HCT116 (cell line): ENCODE results near the gene NEUROG1.

ENCODE experiments used
- CTCF ChIP-seq, 3 experiments: fragments of 200-600 bp in 1 of 3; sonication (generic) in 1 of 3; IDR thresholded peaks in 2 of 3; conservative IDR thresholded peaks in 1 of 3; 2 replicates each; pipeline ENCODE4 v1.5.1; 2012 to 2017; ENCODE audit warnings: low read depth in 2 of 3, low read length in 2 of 3, antibody characterized with exemption in 1 of 3, borderline replicate concordance in 1 of 3, control low read depth in 1 of 3, mild to moderate bottlenecking in 1 of 3, mixed read lengths in 1 of 3, mixed run types in 1 of 3, moderate library complexity in 1 of 3; ENCODE audit not compliant: insufficient read depth in 1 of 3
- EGR1 ChIP-seq: IDR thresholded peaks from 2 replicates; pipeline ENCODE4 v1.6.1; 2012; ENCODE audit warnings: low read depth
- EZH2 ChIP-seq: fragments of 200-600 bp; sonication (generic); IDR thresholded peaks from 2 replicates; pipeline ENCODE4 v1.6.1; 2017; ENCODE audit warnings: antibody characterized with exemption, mixed run types
- POLR2A ChIP-seq: IDR thresholded peaks from 2 replicates; pipeline ENCODE4 v1.7.0; 2011; ENCODE audit warnings: borderline replicate concordance; ENCODE audit not compliant: insufficient read depth, insufficient read length; ENCODE audit errors: extremely low read depth
- POLR2AphosphoS5 ChIP-seq: IDR thresholded peaks from 2 replicates; pipeline ENCODE4 v1.6.1; 2011; ENCODE audit warnings: mild to moderate bottlenecking, low read depth, low read length, moderate library complexity
- RAD21 ChIP-seq: IDR thresholded peaks from 2 replicates; pipeline ENCODE4 v1.6.1; 2012; ENCODE audit warnings: low read depth, mild to moderate bottlenecking
- SP1 ChIP-seq: IDR thresholded peaks from 2 replicates; pipeline ENCODE4 v1.6.1; 2012; ENCODE audit warnings: low read depth
- TCF7L2 ChIP-seq: IDR thresholded peaks from 2 replicates; pipeline ENCODE4 v1.7.0; 2011; ENCODE audit warnings: borderline replicate concordance, inconsistent platforms; ENCODE audit not compliant: insufficient read depth, insufficient read length; ENCODE audit errors: extremely low read depth
- ZBTB33 ChIP-seq: IDR thresholded peaks from 2 replicates; pipeline ENCODE4 v1.6.1; 2011; ENCODE audit warnings: mild to moderate bottlenecking, low read length, moderate library complexity; ENCODE audit not compliant: insufficient replicate concordance; ENCODE audit errors: extremely low read depth
- ZNF274 ChIP-seq: fragments of 200-500 bp; sonication (Bioruptor generic); IDR thresholded peaks from 2 replicates; pipeline ENCODE4 v1.6.1; 2014; ENCODE audit warnings: mild to moderate bottlenecking, low read depth, low read length, inconsistent platforms
- TF ChIP-seq, protein P1 (sequence below): IDR thresholded peaks from 2 replicates; pipeline ENCODE4 v1.6.1; 2012; ENCODE audit warnings: low read depth
- TF ChIP-seq, protein P2 (sequence below): IDR thresholded peaks from 2 replicates; pipeline ENCODE4 v1.6.1; 2012

DNA sequence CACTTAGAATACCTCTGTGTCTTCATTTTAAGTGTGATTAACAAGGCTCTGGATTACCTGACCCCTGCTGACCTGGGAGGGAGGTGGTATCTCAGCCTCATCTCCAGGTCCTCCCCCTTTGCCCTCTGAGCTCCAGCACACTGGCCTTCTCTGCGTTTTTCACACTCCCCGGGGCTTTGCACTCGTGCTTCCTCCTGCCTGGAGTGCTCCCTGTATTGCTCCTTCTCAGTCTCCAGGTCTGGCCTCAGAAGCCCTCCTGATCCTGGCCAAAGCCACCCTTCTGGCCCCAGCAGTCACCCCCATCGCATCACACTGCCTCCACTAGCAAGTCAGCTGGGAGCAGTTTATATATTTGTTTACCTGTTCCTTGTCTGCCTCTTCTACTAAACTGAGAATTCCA, 13.6 kb upstream of the NEUROG1 start:
- TF ChIP-seq SP1 = no peak
- no peak for TF ChIP-seq CTCF (IDR thresholded peaks at IDR 0.05 in 2 of 3, conservative IDR thresholded peaks at IDR 0.05 in 1 of 3; ENCODE audit: borderline replicate concordance in 1 of 3, insufficient read depth in 1 of 3, low read depth in 2 of 3, low read length in 2 of 3)
- TF ChIP-seq EGR1 = no peak
- no peak for TF ChIP-seq POLR2AphosphoS5
- TF ChIP-seq TCF7L2 = no peak
- TF ChIP-seq EZH2 = no peak
- TF ChIP-seq ZBTB33 = no peak
- no peak for TF ChIP-seq POLR2A
- TF ChIP-seq, protein P1, sequence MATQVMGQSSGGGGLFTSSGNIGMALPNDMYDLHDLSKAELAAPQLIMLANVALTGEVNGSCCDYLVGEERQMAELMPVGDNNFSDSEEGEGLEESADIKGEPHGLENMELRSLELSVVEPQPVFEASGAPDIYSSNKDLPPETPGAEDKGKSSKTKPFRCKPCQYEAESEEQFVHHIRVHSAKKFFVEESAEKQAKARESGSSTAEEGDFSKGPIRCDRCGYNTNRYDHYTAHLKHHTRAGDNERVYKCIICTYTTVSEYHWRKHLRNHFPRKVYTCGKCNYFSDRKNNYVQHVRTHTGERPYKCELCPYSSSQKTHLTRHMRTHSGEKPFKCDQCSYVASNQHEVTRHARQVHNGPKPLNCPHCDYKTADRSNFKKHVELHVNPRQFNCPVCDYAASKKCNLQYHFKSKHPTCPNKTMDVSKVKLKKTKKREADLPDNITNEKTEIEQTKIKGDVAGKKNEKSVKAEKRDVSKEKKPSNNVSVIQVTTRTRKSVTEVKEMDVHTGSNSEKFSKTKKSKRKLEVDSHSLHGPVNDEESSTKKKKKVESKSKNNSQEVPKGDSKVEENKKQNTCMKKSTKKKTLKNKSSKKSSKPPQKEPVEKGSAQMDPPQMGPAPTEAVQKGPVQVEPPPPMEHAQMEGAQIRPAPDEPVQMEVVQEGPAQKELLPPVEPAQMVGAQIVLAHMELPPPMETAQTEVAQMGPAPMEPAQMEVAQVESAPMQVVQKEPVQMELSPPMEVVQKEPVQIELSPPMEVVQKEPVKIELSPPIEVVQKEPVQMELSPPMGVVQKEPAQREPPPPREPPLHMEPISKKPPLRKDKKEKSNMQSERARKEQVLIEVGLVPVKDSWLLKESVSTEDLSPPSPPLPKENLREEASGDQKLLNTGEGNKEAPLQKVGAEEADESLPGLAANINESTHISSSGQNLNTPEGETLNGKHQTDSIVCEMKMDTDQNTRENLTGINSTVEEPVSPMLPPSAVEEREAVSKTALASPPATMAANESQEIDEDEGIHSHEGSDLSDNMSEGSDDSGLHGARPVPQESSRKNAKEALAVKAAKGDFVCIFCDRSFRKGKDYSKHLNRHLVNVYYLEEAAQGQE = no peak
- TF ChIP-seq RAD21 = no peak
- TF ChIP-seq, protein P2, sequence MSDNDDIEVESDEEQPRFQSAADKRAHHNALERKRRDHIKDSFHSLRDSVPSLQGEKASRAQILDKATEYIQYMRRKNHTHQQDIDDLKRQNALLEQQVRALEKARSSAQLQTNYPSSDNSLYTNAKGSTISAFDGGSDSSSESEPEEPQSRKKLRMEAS = no peak
- no peak for TF ChIP-seq ZNF274
